ENCODE results near the gene FRAS1.

FRAS1 gene

GRCh38 chr4:78331186-78331585 is 274.1 kb downstream of the FRAS1 start:
- DNase-seq (ENCODE audit: insufficient read length, low spot score) = no peak
- no peak for FAIRE-seq
- no peak for TF ChIP-seq CTCF (IDR thresholded peaks at IDR 0.05; ENCODE audit: insufficient read depth, missing control alignments)

GRCh38 chr4:78331965-78332364 is 274.8 kb downstream of the FRAS1 start:
- TF ChIP-seq CTCF (IDR thresholded peaks at IDR 0.05; ENCODE audit: insufficient read depth, missing control alignments) = no peak
- DNase-seq (ENCODE audit: insufficient read length, low spot score) (no peak), FAIRE-seq (no peak)

- no peak for TF ChIP-seq CTCF (IDR thresholded peaks at IDR 0.05; ENCODE audit: insufficient read depth, missing control alignments)
- no peak for FAIRE-seq
Measured at GRCh38 chr4:78332976-78333375, 275.9 kb downstream of the FRAS1 start.

GRCh38 chr4:78336093-78336943 is 279.2 kb downstream of the FRAS1 start:
- no peak for DNase-seq (ENCODE audit: insufficient read length, low spot score)
- FAIRE-seq = no peak
- no peak for TF ChIP-seq CTCF (IDR thresholded peaks at IDR 0.05; ENCODE audit: insufficient read depth, missing control alignments)

More at GRCh38 chr4:78332976-78333375, 275.9 kb downstream of the FRAS1 start:
- no peak for DNase-seq (ENCODE audit: insufficient read length, low spot score)

- no peak for DNase-seq (ENCODE audit: insufficient read length, low spot score)
- no peak for TF ChIP-seq CTCF (IDR thresholded peaks at IDR 0.05; ENCODE audit: insufficient read depth, missing control alignments)
Measured at GRCh38 chr4:78337244-78338020, 280.3 kb downstream of the FRAS1 start.

GRCh38 chr4:78342125-78342524 is 285.0 kb downstream of the FRAS1 start:
- TF ChIP-seq CTCF (IDR thresholded peaks at IDR 0.05; ENCODE audit: insufficient read depth, missing control alignments) = no peak
- no peak for DNase-seq (ENCODE audit: insufficient read length, low spot score)
- no peak for FAIRE-seq

More at GRCh38 chr4:78337244-78338020, 280.3 kb downstream of the FRAS1 start:
- FAIRE-seq = no peak

Measured in D721Med (cell line).